Stomach smooth muscle (tissue), 2 donors: ENCODE data around the gene RIF1.

Experiments
- H3K27ac ChIP-seq: one replicate; pipeline ENCODE4 v1.7.0; 2013; ENCODE audit warnings: mild to moderate bottlenecking, low read length, inconsistent platforms
- H3K27me3 ChIP-seq, 2 donors: one replicate each; pipeline ENCODE4 v1.7.0; 2013; ENCODE audit warnings: low read length in 2 of 2; ENCODE audit not compliant: insufficient read depth in 2 of 2, control insufficient read depth in 1 of 2
- H3K36me3 ChIP-seq, 2 donors: one replicate each; pipeline ENCODE4 v1.7.0; 2013; ENCODE audit warnings: low read length in 2 of 2; ENCODE audit not compliant: control insufficient read depth in 2 of 2, insufficient read depth in 2 of 2
- H3K4me1 ChIP-seq: one replicate; pipeline ENCODE4 v1.7.0; 2013; ENCODE audit warnings: low read length; ENCODE audit not compliant: control insufficient read depth, insufficient read depth
- H3K4me3 ChIP-seq, 2 donors: one replicate each; pipeline ENCODE4 v1.7.0; 2013; ENCODE audit warnings: low read length in 2 of 2
- H3K9ac ChIP-seq, 2 donors: one replicate each; pipeline ENCODE4 v1.7.0; 2013; ENCODE audit warnings: low read length in 2 of 2, mild to moderate bottlenecking in 1 of 2
- H3K9me3 ChIP-seq, 2 donors: one replicate each; pipeline ENCODE4 v1.7.0; 2013; ENCODE audit warnings: low read length in 2 of 2; ENCODE audit not compliant: control insufficient read depth in 2 of 2
- donor health status: healthy.
- donor health status: Pancreatic carcinoma.

RIF1 gene

DNA sequence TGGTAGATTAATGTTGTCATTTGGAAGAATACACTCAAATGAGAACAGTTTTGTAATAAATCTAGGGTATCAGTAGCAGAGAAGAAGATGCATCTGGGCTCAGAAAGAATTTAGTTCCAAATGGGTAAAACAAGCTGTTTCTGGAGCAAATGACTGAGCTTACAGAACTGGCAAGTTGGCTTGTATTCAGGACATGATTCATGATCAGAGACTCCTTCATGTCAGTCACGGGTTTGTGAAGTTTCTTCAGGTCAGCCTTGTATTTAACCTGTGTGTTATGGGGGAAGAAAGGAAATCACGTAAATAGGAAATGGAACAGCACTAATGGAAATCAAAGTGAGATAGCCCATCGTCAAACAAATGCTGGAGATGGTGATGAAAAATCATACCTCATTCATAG, 109.1 kb downstream of the RIF1 start:
- H3K4me1 ChIP-seq, result no peaks in the 10 kb centered on the region

DNA sequence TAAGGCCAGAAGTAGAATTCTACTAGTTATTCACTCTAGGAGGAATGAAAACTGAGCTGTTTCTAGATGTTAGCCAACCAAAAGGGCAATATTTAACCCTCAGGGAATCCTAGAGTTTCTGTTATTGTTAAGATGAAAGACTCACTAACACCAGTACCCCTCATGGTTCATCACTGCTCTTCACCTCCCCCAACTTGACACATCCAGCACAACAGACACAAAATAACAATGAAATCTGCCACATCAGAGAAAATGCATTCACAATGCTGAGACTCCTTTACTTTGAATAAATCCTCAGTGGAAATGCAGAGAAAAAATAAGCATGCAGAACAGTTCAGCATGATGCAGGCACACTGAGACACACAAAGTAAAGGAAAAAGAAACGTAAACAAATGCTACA, 111.3 kb downstream of the RIF1 start:
- H3K9me3 ChIP-seq, result no peaks in the 10 kb centered on the region
- H3K36me3 ChIP-seq, result no peaks in the 10 kb centered on the region
- no peak overlapping the region for H3K4me3 ChIP-seq
- no peaks in the 10 kb centered on the region for H3K27me3 ChIP-seq
- H3K9ac ChIP-seq, result no peak overlapping the region
- no peak overlapping the region for H3K27ac ChIP-seq
- no peaks in the 10 kb centered on the region for H3K4me1 ChIP-seq

More for the DNA sequence above, 109.1 kb downstream of the RIF1 start:
- Histone ChIP-seq H3K4me3 (no peak overlapping the region), H3K27ac (no peak overlapping the region), H3K27me3 (no peaks in the 10 kb centered on the region), H3K9me3 (no peaks in the 10 kb centered on the region), H3K36me3 (no peaks in the 10 kb centered on the region), H3K9ac (no peak overlapping the region)

DNA sequence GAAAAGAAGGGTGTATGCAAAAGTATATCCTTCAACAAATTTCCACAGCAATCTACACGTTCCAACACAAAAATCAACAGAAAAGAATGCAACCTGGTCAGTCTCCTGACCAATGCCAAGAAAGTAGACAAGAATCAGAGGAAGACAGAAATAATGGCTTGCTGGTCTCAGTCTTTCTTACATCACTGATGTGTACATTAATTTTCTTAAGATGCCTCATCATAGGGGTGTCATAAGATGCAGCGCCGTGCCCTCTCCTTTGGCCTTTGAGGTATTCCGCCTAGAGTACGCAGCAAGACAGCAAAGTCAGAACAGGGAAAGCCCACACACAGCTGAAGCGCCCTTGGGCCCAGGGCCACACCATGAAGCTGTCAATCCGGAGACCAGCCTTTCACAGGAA, 112.9 kb downstream of the RIF1 start:
- H3K9ac ChIP-seq, result no peak overlapping the region

DNA sequence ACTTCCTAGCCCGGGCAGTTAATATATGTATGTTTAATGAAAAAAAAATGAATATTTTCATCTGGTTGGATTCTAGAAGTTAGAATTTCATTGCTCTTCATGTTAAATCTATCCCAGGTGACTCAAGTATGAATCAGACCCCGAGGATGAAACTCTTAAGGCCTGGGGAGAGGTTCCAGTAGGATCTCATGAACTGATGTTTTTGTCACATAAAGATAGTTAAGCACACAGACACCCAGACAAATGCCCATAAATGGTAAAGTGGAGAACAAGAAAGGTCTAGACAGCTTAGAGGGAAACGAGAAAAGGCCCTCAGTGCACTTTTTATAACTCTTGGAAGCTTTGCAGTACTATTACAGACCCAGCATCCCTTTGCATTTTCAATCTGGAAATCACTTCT, 114.1 kb downstream of the RIF1 start:
- Histone ChIP-seq H3K9ac (no peak overlapping the region), H3K9me3 (no peaks in the 10 kb centered on the region), H3K4me1 (no peaks in the 10 kb centered on the region), H3K27me3 (no peaks in the 10 kb centered on the region), H3K27ac (no peak overlapping the region), H3K36me3 (no peaks in the 10 kb centered on the region), H3K4me3 (no peak overlapping the region)

More for the DNA sequence above, 112.9 kb downstream of the RIF1 start:
- H3K36me3 ChIP-seq, result no peaks in the 10 kb centered on the region
- no peaks in the 10 kb centered on the region for H3K4me1 ChIP-seq
- no peak overlapping the region for H3K4me3 ChIP-seq
- H3K27ac ChIP-seq, result no peak overlapping the region
- H3K9me3 ChIP-seq, result no peaks in the 10 kb centered on the region
- H3K27me3 ChIP-seq, result no peaks in the 10 kb centered on the region

DNA sequence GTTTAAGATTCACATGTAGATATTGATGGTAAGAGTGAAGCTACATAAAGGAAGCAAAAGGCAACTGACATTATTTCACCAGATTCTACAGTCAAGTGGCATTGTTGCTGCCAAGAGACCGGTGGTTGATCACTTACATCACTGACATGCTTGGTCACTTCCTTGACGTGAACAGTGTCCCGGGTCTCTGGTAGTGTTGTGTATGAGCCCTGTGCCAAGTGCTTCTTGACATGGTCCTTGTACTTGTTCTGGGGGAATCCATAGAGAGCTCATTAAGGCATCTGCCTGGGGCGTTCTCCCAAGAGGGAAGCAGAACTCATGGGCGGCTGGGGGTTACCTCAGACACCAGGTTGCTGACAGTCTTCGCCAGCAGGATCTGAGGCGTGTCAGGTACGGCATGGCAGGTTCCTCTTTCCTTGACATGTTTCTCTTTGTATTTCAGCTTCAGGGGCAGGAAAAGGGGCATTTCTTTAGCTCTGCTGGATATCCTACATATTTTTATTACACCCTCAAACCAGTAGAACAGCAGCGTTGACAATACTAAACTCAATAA, 116.2 kb downstream of the RIF1 start:
- no peak overlapping the region for H3K27ac ChIP-seq
- no peaks in the 10 kb centered on the region for H3K4me1 ChIP-seq
- H3K27me3 ChIP-seq, result no peaks in the 10 kb centered on the region
- H3K36me3 ChIP-seq, result no peaks in the 10 kb centered on the region
- no peak overlapping the region for H3K4me3 ChIP-seq
- H3K9me3 ChIP-seq, result no peaks in the 10 kb centered on the region
- no peak overlapping the region for H3K9ac ChIP-seq

DNA sequence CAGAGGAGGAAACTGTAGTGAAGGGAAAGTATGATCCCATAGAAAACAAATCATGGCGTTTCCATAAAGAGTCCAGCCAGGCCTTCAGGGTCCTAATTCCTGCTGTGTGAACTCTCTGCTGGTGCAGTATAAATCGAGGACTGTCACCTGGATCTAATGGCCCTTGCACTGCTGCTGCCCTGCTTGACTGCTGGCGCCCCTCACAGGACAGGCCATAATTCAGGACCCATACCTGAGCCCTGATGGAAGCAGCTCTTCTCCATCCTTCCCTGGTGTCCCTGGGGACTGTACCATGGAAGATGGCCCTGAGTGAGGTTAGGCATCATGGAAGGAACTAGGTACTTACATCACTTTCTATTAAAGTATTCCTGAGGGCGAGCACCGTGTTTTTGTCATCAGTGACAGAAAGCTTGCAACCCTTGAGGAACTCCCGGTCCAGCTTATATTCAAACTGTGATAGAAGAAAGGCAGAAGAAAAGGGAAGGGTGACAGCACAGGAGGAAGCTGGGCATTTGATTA, 116.9 kb downstream of the RIF1 start:
- H3K9me3 ChIP-seq, result no peaks in the 10 kb centered on the region
- no peak overlapping the region for H3K9ac ChIP-seq
- H3K27ac ChIP-seq, result no peak overlapping the region
- H3K4me3 ChIP-seq, result no peak overlapping the region
- H3K36me3 ChIP-seq, result no peaks in the 10 kb centered on the region
- no peaks in the 10 kb centered on the region for H3K27me3 ChIP-seq
- H3K4me1 ChIP-seq, result no peaks in the 10 kb centered on the region
